ENCODE results near the gene VPS51. TPM values are rescaled to one million over a fixed set of nuclear protein-coding genes. Genes with fewer than 3 reads are reported as not detected.

Gene VPS51
- 61.8 and 86.2 TPM in 2 replicates for polyA plus RNA-seq (2011; rRNA removed)
- 125 and 171 TPM in 2 replicates for polyA minus RNA-seq (2011; rRNA and poly(A)+ RNA removed)

GRCh38 chr11:65095974-65096806 is at the start of gene VPS51:
TSS of gene VPS51 (plus strand) at chr11:65096214. CDS start at chr11:65096251, 37 bp downstream.
- Histone ChIP-seq H3K4me3 (ENCODE audit: low read depth, low read length) (peak within 1 kb of the TSS; percentile 63), H3K27me3 (ENCODE audit: control insufficient read depth, insufficient read depth, low read length) (no peaks in the 10 kb centered on the region), H3K36me3 (ENCODE audit: control insufficient read depth, insufficient read depth, low read length) (no peaks in the 10 kb centered on the region; the same call in none of the 2 replicates)
- no peak for DNase-seq (ENCODE audit: low read depth)
- CTCF ChIA-PET = interaction anchor here (11.9 kb wide), 1 partner anchor 14 kb away, joined by 152 read pairs; the partner anchor contains the start of gene TM7SF2
- TF ChIP-seq CTCF (IDR thresholded peaks at IDR 0.05; ENCODE audit: insufficient read depth, low read depth, low read length) = no peak
- POLR2A ChIA-PET = no interaction called here

- peak overlapping the region; percentile 41 for H3K4me3 ChIP-seq (ENCODE audit: low read depth, low read length)
- peaks cover 7% of the 10 kb centered on the region for H3K36me3 ChIP-seq (ENCODE audit: control insufficient read depth, insufficient read depth, low read length)
- TF ChIP-seq CTCF (IDR thresholded peaks at IDR 0.05; ENCODE audit: insufficient read depth, low read depth, low read length) = no peak
- DNase-seq (ENCODE audit: low read depth) = no peak
- ChIA-PET CTCF (interaction anchor here (1.1 to 1.2 kb wide), 4 partner anchors 12 to 64 kb away, joined by 3 read pairs; partner anchors contain the start of genes ARL2 and SNX15), POLR2A (no interaction called here)
- no peaks in the 10 kb centered on the region for H3K27me3 ChIP-seq (ENCODE audit: control insufficient read depth, insufficient read depth, low read length)
Measured at GRCh38 chr11:65047581-65048422, 48.2 kb upstream of the VPS51 start.

GRCh38 chr11:65051398-65051858 is 44.6 kb upstream of the VPS51 start:
- Histone ChIP-seq H3K4me3 (ENCODE audit: low read depth, low read length) (no peak overlapping the region), H3K36me3 (ENCODE audit: control insufficient read depth, insufficient read depth, low read length) (no peaks in the 10 kb centered on the region), H3K27me3 (ENCODE audit: control insufficient read depth, insufficient read depth, low read length) (peaks cover 3% of the 10 kb centered on the region; the same call in 1 of the 2 replicates)
- DNase-seq (ENCODE audit: low read depth) = no peak
- TF ChIP-seq CTCF (IDR thresholded peaks at IDR 0.05; ENCODE audit: insufficient read depth, low read depth, low read length) = no peak
- ChIA-PET CTCF (no interaction called here), POLR2A (no interaction called here)

GRCh38 chr11:65053827-65054508 is 42.0 kb upstream of the VPS51 start:
- no peak for DNase-seq (ENCODE audit: low read depth)
- ChIA-PET CTCF (no interaction called here), POLR2A (no interaction called here)
- Histone ChIP-seq H3K4me3 (ENCODE audit: low read depth, low read length) (no peak overlapping the region), H3K36me3 (ENCODE audit: control insufficient read depth, insufficient read depth, low read length) (no peaks in the 10 kb centered on the region), H3K27me3 (ENCODE audit: control insufficient read depth, insufficient read depth, low read length) (peaks cover 3% of the 10 kb centered on the region; the same call in 1 of the 2 replicates)
- no peak for TF ChIP-seq CTCF (IDR thresholded peaks at IDR 0.05; ENCODE audit: insufficient read depth, low read depth, low read length)
